ENCODE results near the gene TEX11.

DNA sequence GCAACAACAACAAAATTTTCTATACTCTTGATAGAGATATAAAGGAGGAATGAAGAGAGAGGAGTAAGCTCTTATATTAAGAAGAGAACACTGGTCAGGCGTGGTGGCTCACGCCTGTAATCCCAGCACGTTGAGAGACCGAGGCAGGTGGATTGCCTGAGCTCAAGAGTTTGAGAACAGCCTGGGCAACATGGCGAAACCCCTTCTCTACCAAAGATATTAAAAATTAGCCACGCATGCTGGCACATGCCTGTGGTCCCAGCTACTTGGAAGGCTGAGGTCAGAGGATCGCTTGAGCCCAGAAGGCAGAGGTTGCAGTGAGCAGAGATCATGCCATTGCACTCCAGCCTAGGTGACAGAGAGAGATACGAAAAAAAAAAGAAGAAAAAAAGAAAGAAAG lies 102.4 kb downstream of the TEX11 start:
- TF ChIP-seq FOXM1 (CRISPR knock-in tag; IDR thresholded peaks at IDR 0.05) = no peak
- TF ChIP-seq ZNF431 (CRISPR knock-in tag; IDR thresholded peaks at IDR 0.05; ENCODE audit: borderline replicate concordance, low read depth) = no peak
